Activated gamma-delta T cell treated with anti-CD3 and anti-CD28 coated beads, Interleukin-2, amount 50 U/mL, for 16 hours (primary cell): ENCODE data around the gene POLN.
"Not testable (repeated sequence)": the region's sequence is repeated elsewhere in the genome, so short reads cannot be mapped to it uniquely, and the experiment has no call there.

Experiments
- DNase-seq: peaks from one replicate; pipeline ENCODE4 v3.0.0-alpha.2; 2020; ENCODE audit warnings: low read depth

Gene POLN

GRCh38 chr4:2275546-2276251 is 33.8 kb upstream of the POLN start:
- no peak for DNase-seq

GRCh38 chr4:2275044-2275397 is 33.1 kb upstream of the POLN start:
- DNase-seq: not testable (repeated sequence)

- DNase-seq: no peak
Measured at GRCh38 chr4:2274320-2275043, 32.6 kb upstream of the POLN start.

- DNase-seq: no peak
Measured at GRCh38 chr4:2273657-2274319, 31.9 kb upstream of the POLN start.

- DNase-seq: no peak
Measured at GRCh38 chr4:2273221-2273620, 31.3 kb upstream of the POLN start.

GRCh38 chr4:2272828-2273120 is 30.9 kb upstream of the POLN start:
- DNase-seq: no peak

GRCh38 chr4:2272026-2272827 is 30.3 kb upstream of the POLN start:
- DNase-seq: no peak

- no peak for DNase-seq
Measured at GRCh38 chr4:2271279-2272025, 29.5 kb upstream of the POLN start.

GRCh38 chr4:2270341-2271165 is 28.6 kb upstream of the POLN start:
- DNase-seq: no peak

- DNase-seq: no peak
Measured at GRCh38 chr4:2269618-2270163, 27.8 kb upstream of the POLN start.

- DNase-seq: no peak
Measured at GRCh38 chr4:2269206-2269531, 27.2 kb upstream of the POLN start.

- DNase-seq: no peak
Measured at GRCh38 chr4:2268357-2269205, 26.7 kb upstream of the POLN start.

- no peak for DNase-seq
Measured at GRCh38 chr4:2267841-2268240, 25.9 kb upstream of the POLN start.

GRCh38 chr4:2267320-2267811 is 25.4 kb upstream of the POLN start:
- no peak for DNase-seq

GRCh38 chr4:2266821-2267220 is 24.9 kb upstream of the POLN start:
- DNase-seq: no peak

- no peak for DNase-seq
Measured at GRCh38 chr4:2266181-2266580, 24.3 kb upstream of the POLN start.

- DNase-seq: no peak
Measured at GRCh38 chr4:2265113-2266110, 23.5 kb upstream of the POLN start.

- DNase-seq: no peak
Measured at GRCh38 chr4:2264481-2265041, 22.6 kb upstream of the POLN start.
